Left ventricle myocardium superior (tissue), 1 donor: ENCODE data around the gene LRCOL1. TPM values are rescaled to one million over a fixed set of nuclear protein-coding genes. Genes with fewer than 3 reads are reported as not detected.

ENCODE experiments used
- ATAC-seq: fragments of 200-7000 bp; cut with Tn5 transposase; one replicate; pipeline ENCODE4 v1.9.1; 2020; ENCODE audit warnings: mild to moderate bottlenecking, moderate library complexity
- DNase-seq: peaks from one replicate; pipeline ENCODE4 v3.0.0-alpha.2; 2020
- intact Hi-C: fragments of 100-400 bp; cut with micrococcal nuclease; formaldehyde crosslinking; loops from one replicate; pipeline ENCODE4 v1.11.0; 2022
- total RNA-seq: library from RNA; stranded (reverse); fragmentation: NEBNext Ultra II Directional; extraction: Animal tissue kit (Norgen Biotek cat#: 25700); gene quantifications from one replicate; pipeline ENCODE4 v1.2.1, GENCODE V29; 2021
- donor health status: DM: no; HTN: yes; CAD: no; lungs with severe emphysema.

LRCOL1 gene
- total RNA-seq, 1 donor from 2014 or later, result not detected

GRCh38 chr12:132591107-132591935 is 19.1 kb downstream of the LRCOL1 start:
- DNase-seq (peak; percentile 20), ATAC-seq (no peak)
- intact Hi-C loops, result no loop called here

- no peak for ATAC-seq
- DNase-seq, result no peak
- intact Hi-C loops, result no loop called here
Observed at GRCh38 chr12:132588821-132589669, 21.3 kb downstream of the LRCOL1 start.

GRCh38 chr12:132588319-132588718 is 22.1 kb downstream of the LRCOL1 start:
- ATAC-seq (no peak), DNase-seq (no peak)
- intact Hi-C loops, result no loop called here

- intact Hi-C loops, result no loop called here
- no peak for ATAC-seq
Observed at GRCh38 chr12:132587781-132588180, 22.6 kb downstream of the LRCOL1 start.

GRCh38 chr12:132586929-132587328 is 23.5 kb downstream of the LRCOL1 start:
- intact Hi-C loops, result no loop called here
- ATAC-seq (no peak), DNase-seq (no peak)

More at GRCh38 chr12:132587781-132588180, 22.6 kb downstream of the LRCOL1 start:
- no peak for DNase-seq

- intact Hi-C loops, result no loop called here
- DNase-seq (no peak), ATAC-seq (no peak)
Observed at GRCh38 chr12:132585177-132585576, 25.2 kb downstream of the LRCOL1 start.

GRCh38 chr12:132584429-132584828 is 26.0 kb downstream of the LRCOL1 start:
- DNase-seq, result no peak
- ATAC-seq, result no peak
- intact Hi-C loops, result no loop called here

- intact Hi-C loops, result no loop called here
- no peak for ATAC-seq
- DNase-seq, result no peak
Observed at GRCh38 chr12:132583736-132584135, 26.6 kb downstream of the LRCOL1 start.

GRCh38 chr12:132583411-132583710 is 27.0 kb downstream of the LRCOL1 start:
- ATAC-seq, result no peak
- intact Hi-C loops, result no loop called here
- DNase-seq, result no peak

- DNase-seq, result no peak
- ATAC-seq, result peak; percentile 15
- intact Hi-C loops, result no loop called here
Observed at GRCh38 chr12:132582582-132583410, 27.6 kb downstream of the LRCOL1 start.

GRCh38 chr12:132582058-132582420 is 28.3 kb downstream of the LRCOL1 start:
- peak; percentile 67 for ATAC-seq
- DNase-seq, result peak; percentile 58
- intact Hi-C loops, result no loop called here

- intact Hi-C loops, result no loop called here
- DNase-seq, result no peak
Observed at GRCh38 chr12:132581348-132582057, 28.9 kb downstream of the LRCOL1 start.

GRCh38 chr12:132580701-132581292 is 29.6 kb downstream of the LRCOL1 start:
- DNase-seq (no peak), ATAC-seq (no peak)
- intact Hi-C loops, result no loop called here

More at GRCh38 chr12:132581348-132582057, 28.9 kb downstream of the LRCOL1 start:
- ATAC-seq, result peak; percentile 3

- ATAC-seq (peak; percentile 18), DNase-seq (no peak)
- intact Hi-C loops, result no loop called here
Observed at GRCh38 chr12:132579744-132580143, 30.6 kb downstream of the LRCOL1 start.

- no peak for DNase-seq
- intact Hi-C loops, result no loop called here
Observed at GRCh38 chr12:132578826-132579225, 31.6 kb downstream of the LRCOL1 start.

GRCh38 chr12:132578118-132578517 is 32.3 kb downstream of the LRCOL1 start:
- intact Hi-C loops, result no loop called here
- no peak for ATAC-seq
- no peak for DNase-seq

More at GRCh38 chr12:132578826-132579225, 31.6 kb downstream of the LRCOL1 start:
- ATAC-seq, result no peak

- intact Hi-C loops, result no loop called here
- DNase-seq (no peak), ATAC-seq (no peak)
Observed at GRCh38 chr12:132577191-132577920, 33.0 kb downstream of the LRCOL1 start.

GRCh38 chr12:132576701-132577100 is 33.7 kb downstream of the LRCOL1 start:
- DNase-seq (no peak), ATAC-seq (no peak)
- intact Hi-C loops, result no loop called here
